Cardiac fibroblast (primary cell): ENCODE data around the gene AVP.

Experiments
- DNase-seq, 2 donors: peaks; one replicate each; pipeline versions ENCODE4 v3.0.0 to v3.0.0-alpha.2; 2010; ENCODE audit warnings: low read depth in 2 of 2
- H3K4me3 ChIP-seq, 2 donors: replicated peaks in 1 of 2; 1 replicate in 1 of 2; 2 replicates in 1 of 2; pipeline ENCODE4 v1.5.1; 2011; ENCODE audit warnings: low read depth in 2 of 2, low read length in 2 of 2, mild to moderate bottlenecking in 2 of 2, moderate library complexity in 1 of 2
- TF ChIP-seq, protein P1 (sequence below): IDR thresholded peaks from one replicate; pipeline ENCODE4 v1.5.1; 2011; ENCODE audit warnings: low read depth, mild to moderate bottlenecking, low read length, inconsistent platforms

Gene AVP

DNA sequence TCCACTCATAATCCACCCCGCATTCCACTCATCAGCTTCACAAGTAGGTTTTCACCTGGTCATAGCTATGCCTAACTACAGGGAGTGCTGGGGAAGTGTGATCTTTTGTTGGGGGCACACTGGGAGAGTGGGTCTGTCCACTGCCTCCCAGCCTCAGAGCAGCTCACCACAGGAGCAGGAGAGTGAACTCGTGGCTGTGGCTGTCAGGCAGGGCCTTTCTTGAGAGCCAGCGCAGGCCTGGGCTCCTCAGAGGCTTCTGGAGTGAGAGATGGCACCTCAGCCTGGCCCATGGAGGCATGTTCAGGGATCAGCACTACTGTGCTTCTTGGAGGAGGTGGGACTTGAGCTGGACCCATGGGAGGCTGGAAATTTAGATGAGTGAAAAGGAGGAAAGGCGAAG is 45.1 kb downstream of the AVP start:
- TF ChIP-seq, protein P1, sequence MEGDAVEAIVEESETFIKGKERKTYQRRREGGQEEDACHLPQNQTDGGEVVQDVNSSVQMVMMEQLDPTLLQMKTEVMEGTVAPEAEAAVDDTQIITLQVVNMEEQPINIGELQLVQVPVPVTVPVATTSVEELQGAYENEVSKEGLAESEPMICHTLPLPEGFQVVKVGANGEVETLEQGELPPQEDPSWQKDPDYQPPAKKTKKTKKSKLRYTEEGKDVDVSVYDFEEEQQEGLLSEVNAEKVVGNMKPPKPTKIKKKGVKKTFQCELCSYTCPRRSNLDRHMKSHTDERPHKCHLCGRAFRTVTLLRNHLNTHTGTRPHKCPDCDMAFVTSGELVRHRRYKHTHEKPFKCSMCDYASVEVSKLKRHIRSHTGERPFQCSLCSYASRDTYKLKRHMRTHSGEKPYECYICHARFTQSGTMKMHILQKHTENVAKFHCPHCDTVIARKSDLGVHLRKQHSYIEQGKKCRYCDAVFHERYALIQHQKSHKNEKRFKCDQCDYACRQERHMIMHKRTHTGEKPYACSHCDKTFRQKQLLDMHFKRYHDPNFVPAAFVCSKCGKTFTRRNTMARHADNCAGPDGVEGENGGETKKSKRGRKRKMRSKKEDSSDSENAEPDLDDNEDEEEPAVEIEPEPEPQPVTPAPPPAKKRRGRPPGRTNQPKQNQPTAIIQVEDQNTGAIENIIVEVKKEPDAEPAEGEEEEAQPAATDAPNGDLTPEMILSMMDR = no peak
- no peak overlapping the region for H3K4me3 ChIP-seq
- no peak for DNase-seq

DNA sequence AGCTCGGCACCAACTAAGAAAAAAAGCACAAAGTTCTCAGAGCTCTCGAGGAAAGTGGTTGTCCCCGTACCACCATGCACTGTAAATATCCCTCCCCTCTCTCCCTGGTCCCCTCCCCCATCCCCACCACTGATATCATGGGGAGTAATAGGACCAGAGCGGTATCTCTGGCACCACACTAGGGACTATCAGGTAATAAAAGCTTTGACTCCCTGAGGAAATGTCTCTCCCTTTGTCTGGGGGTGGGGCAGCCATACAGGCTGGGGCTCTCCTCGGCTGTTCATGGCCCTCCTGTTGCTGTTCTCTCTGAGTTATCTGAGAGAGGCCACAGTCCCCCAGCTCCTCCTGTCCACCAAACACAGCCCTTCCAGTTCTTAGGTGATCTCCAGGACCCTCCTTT is 46.1 kb downstream of the AVP start:
- no peak overlapping the region for H3K4me3 ChIP-seq
- DNase-seq = no peak
- TF ChIP-seq, protein P1 = no peak

DNA sequence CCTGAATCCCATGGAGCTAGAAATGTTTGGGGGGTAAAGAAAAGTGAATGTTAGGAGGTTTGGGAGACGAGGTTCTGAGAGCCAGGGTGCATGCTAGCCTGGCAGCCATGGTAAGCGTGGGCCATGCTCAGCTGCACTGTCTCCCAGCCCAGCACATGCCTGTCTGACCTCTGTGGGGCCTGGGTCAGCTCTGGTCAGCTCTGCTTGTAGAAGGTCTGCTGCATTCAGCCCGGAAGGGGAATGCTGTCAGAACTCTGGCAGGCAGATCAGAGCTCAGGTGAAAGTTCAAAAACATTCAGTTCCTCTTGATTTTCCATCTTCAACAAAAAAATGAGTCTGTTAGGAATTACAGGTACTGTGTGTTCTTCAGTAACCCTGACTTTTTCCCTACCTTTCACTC is 46.9 kb downstream of the AVP start:
- TF ChIP-seq, protein P1 = no peak
- DNase-seq = no peak
- H3K4me3 ChIP-seq = no peak overlapping the region

DNA sequence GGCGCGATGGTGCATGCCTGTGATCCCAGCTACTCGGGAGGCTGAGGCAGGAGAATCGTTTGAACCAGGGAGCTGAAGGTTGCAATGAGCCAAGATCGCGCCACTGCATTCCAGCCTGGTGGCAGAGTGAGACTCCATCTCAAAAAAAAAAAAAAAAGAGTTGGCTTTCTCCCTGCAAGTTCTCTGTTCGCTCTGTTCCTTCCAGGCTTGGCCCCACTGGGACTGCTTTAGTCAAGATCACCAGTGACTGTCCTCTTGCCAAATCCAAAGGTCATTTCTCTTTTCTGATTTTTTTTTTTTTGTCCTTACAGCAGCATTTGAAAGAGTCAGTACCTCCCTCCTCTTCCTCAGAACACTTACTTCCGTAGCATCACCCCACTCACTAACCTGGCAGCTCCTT is 51.9 kb downstream of the AVP start:
- no peak overlapping the region for H3K4me3 ChIP-seq
- TF ChIP-seq, protein P1 = no peak

More for the DNA sequence above, 51.9 kb downstream of the AVP start:
- no peak for DNase-seq
